Parathyroid adenoma (tissue), 2 donors: ENCODE data around the gene VAPB.

Source experiments
- H2AFZ ChIP-seq: fragments of 300-600 bp; sonication (generic); one replicate; pipeline ENCODE4 v1.7.0; 2017; ENCODE audit warnings: antibody characterized with exemption, mild to moderate bottlenecking
- H3K27ac ChIP-seq: fragments of 300-600 bp; sonication (generic); one replicate; pipeline ENCODE4 v1.7.0; 2017
- H3K27me3 ChIP-seq: fragments of 300-600 bp; sonication (generic); one replicate; pipeline ENCODE4 v1.7.0; 2017; ENCODE audit warnings: low read length; ENCODE audit not compliant: control insufficient read depth, insufficient read depth
- H3K36me3 ChIP-seq: fragments of 300-600 bp; sonication (generic); one replicate; pipeline ENCODE4 v1.7.0; 2017; ENCODE audit warnings: low read length; ENCODE audit not compliant: control insufficient read depth, insufficient read depth
- H3K4me1 ChIP-seq: fragments of 300-600 bp; sonication (generic); one replicate; pipeline ENCODE4 v1.7.0; 2017; ENCODE audit warnings: control low read depth
- H3K4me2 ChIP-seq: fragments of 300-600 bp; sonication (generic); one replicate; pipeline ENCODE4 v1.7.0; 2017; ENCODE audit warnings: low read length
- H3K4me3 ChIP-seq: fragments of 300-600 bp; sonication (generic); one replicate; pipeline ENCODE4 v1.7.0; 2017; ENCODE audit warnings: low read depth, low read length
- H3K79me2 ChIP-seq: fragments of 300-600 bp; sonication (generic); one replicate; pipeline ENCODE4 v1.7.0; 2017; ENCODE audit warnings: control low read depth
- H3K9ac ChIP-seq: fragments of 300-600 bp; sonication (generic); one replicate; pipeline ENCODE4 v1.7.0; 2017; ENCODE audit warnings: mild to moderate bottlenecking
- H3K9me3 ChIP-seq: fragments of 300-600 bp; sonication (generic); one replicate; pipeline ENCODE4 v1.7.0; 2017; ENCODE audit warnings: low read length; ENCODE audit not compliant: control insufficient read depth
- CTCF ChIP-seq: fragments of 300-600 bp; sonication (generic); IDR thresholded peaks from one replicate; pipeline ENCODE4 v1.7.0; 2017; ENCODE audit warnings: antibody characterized with exemption, mild to moderate bottlenecking
- donor health status: primary hyperparathyroidism.

Gene VAPB

DNA sequence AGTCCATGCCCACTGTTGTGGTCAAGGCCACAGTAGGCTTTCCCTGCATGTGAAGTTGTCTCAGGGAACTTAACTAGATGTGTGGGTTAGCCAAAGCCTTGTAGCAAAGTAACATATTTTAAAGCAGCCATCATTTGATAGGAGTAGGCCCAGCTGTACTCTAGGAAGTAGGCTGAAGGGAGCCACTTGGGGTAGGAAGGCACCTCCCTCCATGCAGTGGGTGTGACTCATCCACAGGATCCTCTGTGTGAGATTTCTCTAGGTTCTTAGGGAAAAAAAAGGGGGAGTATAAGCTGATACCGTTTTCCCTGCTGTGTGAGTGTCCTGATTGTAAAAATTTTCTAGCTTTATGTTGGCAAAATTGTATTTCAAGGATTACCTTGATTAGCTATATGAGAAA, 44.7 kb downstream of the VAPB start:
- Histone ChIP-seq H3K27me3 (no peaks in the 10 kb centered on the region), H3K4me1 (peaks cover 6% of the 10 kb centered on the region), H3K9ac (no peak overlapping the region), H3K36me3 (no peaks in the 10 kb centered on the region), H2AFZ (no peak overlapping the region), H3K79me2 (peaks cover 21% of the 10 kb centered on the region), H3K9me3 (no peaks in the 10 kb centered on the region), H3K27ac (no peak overlapping the region), H3K4me2 (no peak overlapping the region), H3K4me3 (no peak overlapping the region)
- TF ChIP-seq CTCF, result no peak

GRCh38 chr20:58434326-58434725, 45.3 kb downstream of the VAPB start:
- Histone ChIP-seq H3K36me3 (no peaks in the 10 kb centered on the region), H3K27me3 (no peaks in the 10 kb centered on the region), H2AFZ (no peak overlapping the region), H3K4me2 (no peak overlapping the region), H3K4me1 (peaks cover 10% of the 10 kb centered on the region), H3K27ac (no peak overlapping the region), H3K9ac (no peak overlapping the region), H3K79me2 (peaks cover 17% of the 10 kb centered on the region), H3K4me3 (no peak overlapping the region), H3K9me3 (no peaks in the 10 kb centered on the region)
- TF ChIP-seq CTCF, result no peak

GRCh38 chr20:58435237-58435636, 46.2 kb downstream of the VAPB start:
- H3K4me3 ChIP-seq, result no peak overlapping the region
- H3K4me1 ChIP-seq, result peaks cover 18% of the 10 kb centered on the region
- TF ChIP-seq CTCF, result no peak

DNA sequence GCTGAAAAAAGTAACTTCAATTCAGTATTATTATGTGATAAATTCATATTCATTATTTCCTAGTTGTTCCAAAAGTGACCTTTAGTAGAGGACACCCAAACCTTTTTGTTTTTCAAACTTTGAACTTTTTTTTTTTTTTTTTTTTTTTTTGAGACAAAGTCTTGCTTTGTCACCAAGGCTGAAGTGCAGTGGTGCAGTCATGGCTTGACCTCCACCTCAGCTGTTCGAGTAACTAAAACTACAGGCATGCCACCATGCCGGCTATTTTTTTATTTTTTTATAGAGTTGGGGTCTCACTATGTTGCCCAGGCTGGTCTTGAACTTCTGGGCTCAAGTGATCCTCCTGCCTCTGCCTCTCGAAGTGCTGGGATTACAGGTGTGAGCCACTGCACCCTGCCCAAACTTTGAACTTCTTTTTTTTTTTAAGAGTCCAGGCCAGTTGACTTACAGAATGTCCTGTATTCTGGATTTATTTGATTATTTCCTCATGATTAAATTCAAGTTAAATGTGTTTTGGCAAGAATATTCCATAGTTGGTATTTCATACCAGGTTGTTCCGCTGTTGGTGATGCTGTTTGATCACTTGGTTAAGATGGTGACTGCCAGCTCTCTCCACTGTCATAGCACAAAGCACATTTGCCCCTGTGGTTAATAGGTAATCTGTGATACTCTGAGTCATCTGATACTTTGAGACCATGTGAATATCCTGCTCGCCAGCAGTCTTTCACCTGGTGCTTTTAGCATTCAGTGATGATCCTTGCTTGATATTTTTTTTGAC, 48.0 kb downstream of the VAPB start:
- H3K36me3 ChIP-seq, result no peaks in the 10 kb centered on the region
- no peak for TF ChIP-seq CTCF
- H3K9me3 ChIP-seq, result no peaks in the 10 kb centered on the region
- peaks cover 17% of the 10 kb centered on the region for H3K4me1 ChIP-seq
- H3K27me3 ChIP-seq, result no peaks in the 10 kb centered on the region
- H3K79me2 ChIP-seq, result peaks cover 17% of the 10 kb centered on the region
- H3K4me2 ChIP-seq, result no peak overlapping the region
- no peak overlapping the region for H2AFZ ChIP-seq
- H3K27ac ChIP-seq, result no peak overlapping the region
- no peak overlapping the region for H3K4me3 ChIP-seq
- H3K9ac ChIP-seq, result no peak overlapping the region

More at GRCh38 chr20:58435237-58435636, 46.2 kb downstream of the VAPB start:
- Histone ChIP-seq H3K27me3 (no peaks in the 10 kb centered on the region), H3K27ac (no peak overlapping the region), H3K79me2 (peaks cover 16% of the 10 kb centered on the region), H3K9ac (no peak overlapping the region), H3K36me3 (no peaks in the 10 kb centered on the region), H2AFZ (no peak overlapping the region), H3K4me2 (no peak overlapping the region), H3K9me3 (no peaks in the 10 kb centered on the region)
